Astrocyte (in vitro differentiated cells and primary cell): ENCODE results near the gene SH3BP2. TPM values are rescaled to one million over a fixed set of nuclear protein-coding genes. Genes with fewer than 3 reads are reported as not detected.

Source experiments
- DNase-seq: peaks from one replicate; pipeline ENCODE4 v3.0.0-alpha.2; 2010; ENCODE audit warnings: low read depth
- FAIRE-seq: peaks from 2 replicates; lab custom pipeline; 2011; peaks lifted over from hg19 to GRCh38; lab: Jason Lieb, UNC
- H2AFZ ChIP-seq: 2 replicates; pipeline ENCODE4 v1.6.0; 2012; ENCODE audit warnings: low read depth, low read length, inconsistent platforms
- H3K27ac ChIP-seq: 2 replicates; pipeline ENCODE4 v1.5.1; 2011; ENCODE audit warnings: low read depth, low read length, inconsistent platforms
- H3K27me3 ChIP-seq: 2 replicates; pipeline ENCODE4 v1.6.0; 2011; ENCODE audit warnings: low read length, inconsistent platforms; ENCODE audit not compliant: insufficient read depth
- H3K36me3 ChIP-seq: 2 replicates; pipeline ENCODE4 v1.5.1; 2011; ENCODE audit warnings: low read length, inconsistent platforms; ENCODE audit not compliant: insufficient read depth
- H3K4me1 ChIP-seq: 2 replicates; pipeline ENCODE4 v1.5.1; 2011; ENCODE audit warnings: low read length, inconsistent platforms; ENCODE audit not compliant: insufficient read depth
- H3K4me2 ChIP-seq: 2 replicates; pipeline ENCODE4 v1.6.0; 2012; ENCODE audit warnings: low read length, inconsistent platforms
- H3K4me3 ChIP-seq: 2 replicates; pipeline ENCODE4 v1.5.1; 2011; ENCODE audit warnings: low read depth, mild to moderate bottlenecking, low read length, inconsistent platforms; ENCODE audit not compliant: insufficient read depth
- H3K79me2 ChIP-seq: 2 replicates; pipeline ENCODE4 v1.6.0; 2012; ENCODE audit warnings: mild to moderate bottlenecking, low read length, inconsistent platforms; ENCODE audit not compliant: insufficient read depth
- H3K9ac ChIP-seq: 2 replicates; pipeline ENCODE4 v1.6.0; 2012; ENCODE audit warnings: mild to moderate bottlenecking, low read length, inconsistent platforms
- H3K9me3 ChIP-seq: 2 replicates; pipeline ENCODE4 v1.5.1; 2012; ENCODE audit warnings: low read depth, mild to moderate bottlenecking, low read length, inconsistent platforms; ENCODE audit not compliant: insufficient read depth
- H4K20me1 ChIP-seq: 2 replicates; pipeline ENCODE4 v1.6.0; 2012; ENCODE audit warnings: low read length, inconsistent platforms; ENCODE audit not compliant: insufficient read depth
- H3K27ac Mint-ChIP-seq: one replicate; pipeline ENCODE4 v1.8.0; 2021; ENCODE audit warnings: mild to moderate bottlenecking, mixed read lengths; ENCODE audit not compliant: unreplicated experiment
- H3K27me3 Mint-ChIP-seq: one replicate; pipeline ENCODE4 v1.8.0; 2021; ENCODE audit warnings: low read depth, mixed read lengths; ENCODE audit not compliant: unreplicated experiment
- H3K36me3 Mint-ChIP-seq: one replicate; pipeline ENCODE4 v1.8.0; 2021; ENCODE audit warnings: low read depth, mixed read lengths; ENCODE audit not compliant: unreplicated experiment
- H3K4me1 Mint-ChIP-seq: one replicate; pipeline ENCODE4 v1.8.0; 2021; ENCODE audit warnings: low read depth, mixed read lengths; ENCODE audit not compliant: unreplicated experiment
- H3K4me3 Mint-ChIP-seq: one replicate; pipeline ENCODE4 v1.8.0; 2021; ENCODE audit warnings: mild to moderate bottlenecking, moderate library complexity, mixed read lengths; ENCODE audit not compliant: unreplicated experiment
- H3K9me3 Mint-ChIP-seq: one replicate; pipeline ENCODE4 v1.8.0; 2021; ENCODE audit warnings: mild to moderate bottlenecking, mixed read lengths; ENCODE audit not compliant: unreplicated experiment
- EZH2 ChIP-seq: IDR thresholded peaks from 2 replicates; pipeline ENCODE4 v1.6.1; 2012; ENCODE audit warnings: mild to moderate bottlenecking, low read length, inconsistent platforms; ENCODE audit not compliant: insufficient read depth
- total RNA-seq: library from RNA; stranded (reverse); gene quantifications from 2 replicates; pipeline ENCODE4 v1.2.1, GENCODE V29; 2021
- TF ChIP-seq, protein P1 (sequence below): IDR thresholded peaks from 2 replicates; pipeline ENCODE4 v1.5.1; 2011; ENCODE audit warnings: low read depth, mild to moderate bottlenecking, inconsistent platforms, low read length, moderate library complexity; ENCODE audit not compliant: insufficient read depth

The SH3BP2 gene
- total RNA-seq, 1 donor from 2014 or later, result 33.7 TPM

DNA sequence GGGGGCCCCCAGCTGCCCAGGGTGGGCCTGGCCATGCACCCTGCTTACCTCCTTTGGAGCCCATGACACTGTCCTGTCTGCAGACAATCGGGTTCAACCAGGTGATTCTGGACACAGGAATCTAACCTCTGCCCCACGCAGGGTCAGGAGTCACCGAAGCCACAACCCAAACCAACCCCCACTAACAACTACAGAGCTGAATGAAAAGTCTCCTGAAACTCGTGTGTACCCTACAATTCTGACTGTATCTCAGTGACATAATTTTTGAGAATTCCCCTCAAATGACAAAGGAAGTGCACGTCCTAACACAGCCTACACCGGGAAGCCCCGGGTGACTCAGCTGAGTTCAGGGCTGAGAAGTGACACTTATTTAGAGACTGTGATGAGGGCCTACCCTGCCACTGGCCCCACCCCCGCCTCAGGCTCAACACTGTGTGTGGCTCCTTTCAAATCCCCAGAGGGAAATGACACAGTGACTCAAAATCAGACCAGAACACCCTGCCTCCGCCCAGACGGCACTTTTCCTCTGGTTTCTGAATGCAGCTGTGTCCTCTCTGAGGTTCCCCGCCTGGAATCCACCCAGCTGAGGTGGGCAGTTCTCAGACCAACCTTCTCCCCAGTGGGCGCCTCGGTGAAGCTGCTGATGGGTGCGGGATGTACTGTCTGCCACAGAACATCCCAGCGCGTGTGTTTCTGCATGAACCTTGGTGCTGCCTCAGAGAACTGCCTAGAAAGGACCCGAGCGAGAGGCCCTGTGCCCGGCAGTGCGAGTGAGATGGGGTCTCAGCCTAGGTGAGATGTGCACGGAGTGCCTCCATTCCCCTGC, 46.7 kb upstream of the SH3BP2 start:
- H3K4me3 ChIP-seq, result no peak overlapping the region
- peaks cover 47% of the 10 kb centered on the region for H4K20me1 ChIP-seq
- H2AFZ ChIP-seq, result no peak overlapping the region
- FAIRE-seq (no peak), DNase-seq (peak; percentile 52)
- H3K27me3 ChIP-seq, result no peaks in the 10 kb centered on the region
- H3K4me1 Mint-ChIP-seq, result peaks cover 37% of the 10 kb centered on the region
- H3K4me1 ChIP-seq, result peaks cover 35% of the 10 kb centered on the region
- peak overlapping the region; percentile 55 for H3K27ac Mint-ChIP-seq
- H3K9me3 ChIP-seq, result no peaks in the 10 kb centered on the region
- peak overlapping the region; percentile 56 for H3K9ac ChIP-seq
- H3K4me3 Mint-ChIP-seq, result peak overlapping the region; percentile 11
- H3K36me3 Mint-ChIP-seq, result peaks cover 26% of the 10 kb centered on the region
- peak overlapping the region; percentile 54 for H3K27ac ChIP-seq
- H3K36me3 ChIP-seq, result peaks cover 14% of the 10 kb centered on the region
- peaks cover 24% of the 10 kb centered on the region for H3K79me2 ChIP-seq
- no peak for TF ChIP-seq EZH2
- TF ChIP-seq, protein P1, sequence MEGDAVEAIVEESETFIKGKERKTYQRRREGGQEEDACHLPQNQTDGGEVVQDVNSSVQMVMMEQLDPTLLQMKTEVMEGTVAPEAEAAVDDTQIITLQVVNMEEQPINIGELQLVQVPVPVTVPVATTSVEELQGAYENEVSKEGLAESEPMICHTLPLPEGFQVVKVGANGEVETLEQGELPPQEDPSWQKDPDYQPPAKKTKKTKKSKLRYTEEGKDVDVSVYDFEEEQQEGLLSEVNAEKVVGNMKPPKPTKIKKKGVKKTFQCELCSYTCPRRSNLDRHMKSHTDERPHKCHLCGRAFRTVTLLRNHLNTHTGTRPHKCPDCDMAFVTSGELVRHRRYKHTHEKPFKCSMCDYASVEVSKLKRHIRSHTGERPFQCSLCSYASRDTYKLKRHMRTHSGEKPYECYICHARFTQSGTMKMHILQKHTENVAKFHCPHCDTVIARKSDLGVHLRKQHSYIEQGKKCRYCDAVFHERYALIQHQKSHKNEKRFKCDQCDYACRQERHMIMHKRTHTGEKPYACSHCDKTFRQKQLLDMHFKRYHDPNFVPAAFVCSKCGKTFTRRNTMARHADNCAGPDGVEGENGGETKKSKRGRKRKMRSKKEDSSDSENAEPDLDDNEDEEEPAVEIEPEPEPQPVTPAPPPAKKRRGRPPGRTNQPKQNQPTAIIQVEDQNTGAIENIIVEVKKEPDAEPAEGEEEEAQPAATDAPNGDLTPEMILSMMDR, result no peak
- no peaks in the 10 kb centered on the region for H3K27me3 Mint-ChIP-seq
- peak overlapping the region; percentile 53 for H3K4me2 ChIP-seq
- H3K9me3 Mint-ChIP-seq, result no peaks in the 10 kb centered on the region

- FAIRE-seq (no peak), DNase-seq (no peak)
- Histone ChIP-seq H4K20me1 (peaks cover 54% of the 10 kb centered on the region), H3K79me2 (peaks cover 30% of the 10 kb centered on the region), H3K36me3 (peaks cover 14% of the 10 kb centered on the region), H3K9ac (no peak overlapping the region), H3K27ac (no peak overlapping the region), H3K4me1 (peaks cover 26% of the 10 kb centered on the region), H3K27me3 (no peaks in the 10 kb centered on the region), H3K4me3 (no peak overlapping the region), H3K4me2 (peak overlapping the region; percentile 53), H2AFZ (no peak overlapping the region), H3K9me3 (no peaks in the 10 kb centered on the region)
- Mint-ChIP-seq H3K36me3 (peaks cover 22% of the 10 kb centered on the region), H3K4me3 (peak overlapping the region; percentile 72), H3K4me1 (peaks cover 29% of the 10 kb centered on the region), H3K9me3 (no peaks in the 10 kb centered on the region), H3K27me3 (no peaks in the 10 kb centered on the region), H3K27ac (peak overlapping the region; percentile 55)
- TF ChIP-seq EZH2, result no peak
- TF ChIP-seq, protein P1, result no peak
Observed at GRCh38 chr4:2746891-2747695, 45.8 kb upstream of the SH3BP2 start.
